Lung (tissue), 12 donors: Measurements from ENCODE around the gene STRIP2. TPM values are rescaled to one million over a fixed set of nuclear protein-coding genes. Genes with fewer than 3 reads are reported as not detected.
A peak's percentile ranks its signal among the peaks of the same experiment; 100 is the strongest.

ENCODE experiments used
- ATAC-seq: fragments of 200-7000 bp; cut with Tn5 transposase; one replicate; pipeline ENCODE4 v1.9.1; 2020; ENCODE audit warnings: moderate number of reproducible peaks; ENCODE audit not compliant: insufficient read depth, low FRiP score
- DNase-seq, 3 donors: peaks; one replicate each; pipeline ENCODE4 v3.0.0-alpha.2; 2013 to 2017
- H3K27ac ChIP-seq, 2 donors: one replicate each; pipeline ENCODE4 v1.5.1; 2013; ENCODE audit warnings: mild to moderate bottlenecking in 2 of 2, moderate library complexity in 2 of 2, control low read depth in 1 of 2, inconsistent platforms in 1 of 2, low read depth in 1 of 2, low read length in 1 of 2
- H3K27me3 ChIP-seq, 3 donors: one replicate each; pipeline ENCODE4 v1.5.1; 2013; ENCODE audit warnings: low read length in 2 of 3; ENCODE audit not compliant: control insufficient read depth in 3 of 3, insufficient read depth in 3 of 3
- H3K36me3 ChIP-seq, 4 donors: one replicate each; pipeline ENCODE4 v1.5.1; 2013; ENCODE audit warnings: low read length in 4 of 4, mild to moderate bottlenecking in 1 of 4, moderate library complexity in 1 of 4; ENCODE audit not compliant: control insufficient read depth in 4 of 4, insufficient read depth in 4 of 4
- H3K4me1 ChIP-seq, 5 donors: one replicate each; pipeline ENCODE4 v1.5.1; 2013; ENCODE audit warnings: low read length in 5 of 5, mild to moderate bottlenecking in 2 of 5, moderate library complexity in 1 of 5; ENCODE audit not compliant: control insufficient read depth in 5 of 5, insufficient read depth in 5 of 5
- H3K4me3 ChIP-seq: one replicate; pipeline ENCODE4 v1.5.1; 2013; ENCODE audit warnings: mild to moderate bottlenecking, control low read depth, moderate library complexity
- H3K9ac ChIP-seq, 2 donors: one replicate each; pipeline ENCODE4 v1.5.1; 2013; ENCODE audit warnings: low read length in 2 of 2, control low read depth in 1 of 2; ENCODE audit not compliant: insufficient read depth in 1 of 2
- H3K9me3 ChIP-seq, 4 donors: one replicate each; pipeline ENCODE4 v1.5.1; 2013; ENCODE audit warnings: low read length in 3 of 4, mild to moderate bottlenecking in 1 of 4, moderate library complexity in 1 of 4; ENCODE audit not compliant: control insufficient read depth in 4 of 4, insufficient read depth in 3 of 4
- WGBS, 2 donors: extraction: QIAGEN DNeasy Blood & Tissue Kit; methylation state at CpG; one replicate each; pipeline ENCODE4 v1.1.7; 2013; 5-methylcytosine and 5-hydroxymethylcytosine counted together
- polyA plus RNA-seq, 2 donors: library from polyadenylated mRNA; stranded (reverse); fragments of 200-250 nt; gene quantifications; one replicate each; pipeline ENCODE4 v1.2.1, GENCODE V29; 2013
- total RNA-seq, 2 donors: library from RNA; depleted of rRNA in 1 of 2; stranded (reverse); fragments of >200 nt in 1 of 2; gene quantifications; one replicate each; pipeline ENCODE4 v1.2.1, GENCODE V29; 2014 to 2021
- TF ChIP-seq, protein P1 (sequence below): IDR thresholded peaks from 2 replicates; pipeline ENCODE4 v1.5.1; 2012; ENCODE audit warnings: mild to moderate bottlenecking; ENCODE audit errors: control extremely low read depth, extremely low read depth
- donor health status: control.
- donor health status: control.
- donor health status: Bipolar disorder and iron deficiency.
- donor health status: healthy.
- donor health status: DM: yes; HTN: yes; CAD: no.

Gene STRIP2
- total and polyA plus RNA-seq, 4 donors = 1.1 to 2.1 (median 1.7) TPM

DNA sequence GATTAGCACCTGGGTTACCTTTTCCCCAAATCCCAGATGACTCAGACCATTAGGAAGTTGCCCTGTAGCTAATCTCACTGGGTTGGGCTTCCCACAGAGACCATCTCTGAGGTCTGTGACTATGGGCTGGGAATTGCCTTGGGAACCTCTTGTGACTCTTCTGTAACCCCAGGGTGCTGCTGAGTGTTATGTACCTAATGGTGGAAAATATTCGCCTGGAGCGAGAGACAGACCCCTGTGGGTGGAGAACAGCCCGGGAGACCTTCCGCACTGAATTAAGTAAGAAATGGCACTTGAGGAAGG, 20.0 kb downstream of the STRIP2 start:
- H3K4me1 ChIP-seq = peaks cover 0 to 7% (median 0%) of the 10 kb centered on the region in 5 donors
- 94 to 99% methylated on average over 4 of the region's 4 CpGs for WGBS, 2 donors
- no peak overlapping the region for H3K27ac ChIP-seq
- H3K4me3 ChIP-seq = no peak overlapping the region
- no peaks in the 10 kb centered on the region for H3K27me3 ChIP-seq
- H3K36me3 ChIP-seq = peaks cover 0 to 16% (median 2%) of the 10 kb centered on the region in 4 donors
- DNase-seq (no peak), ATAC-seq (no peak)
- H3K9me3 ChIP-seq = peaks cover 0 to 3% (median under 1%) of the 10 kb centered on the region in 4 donors
- TF ChIP-seq, protein P1, sequence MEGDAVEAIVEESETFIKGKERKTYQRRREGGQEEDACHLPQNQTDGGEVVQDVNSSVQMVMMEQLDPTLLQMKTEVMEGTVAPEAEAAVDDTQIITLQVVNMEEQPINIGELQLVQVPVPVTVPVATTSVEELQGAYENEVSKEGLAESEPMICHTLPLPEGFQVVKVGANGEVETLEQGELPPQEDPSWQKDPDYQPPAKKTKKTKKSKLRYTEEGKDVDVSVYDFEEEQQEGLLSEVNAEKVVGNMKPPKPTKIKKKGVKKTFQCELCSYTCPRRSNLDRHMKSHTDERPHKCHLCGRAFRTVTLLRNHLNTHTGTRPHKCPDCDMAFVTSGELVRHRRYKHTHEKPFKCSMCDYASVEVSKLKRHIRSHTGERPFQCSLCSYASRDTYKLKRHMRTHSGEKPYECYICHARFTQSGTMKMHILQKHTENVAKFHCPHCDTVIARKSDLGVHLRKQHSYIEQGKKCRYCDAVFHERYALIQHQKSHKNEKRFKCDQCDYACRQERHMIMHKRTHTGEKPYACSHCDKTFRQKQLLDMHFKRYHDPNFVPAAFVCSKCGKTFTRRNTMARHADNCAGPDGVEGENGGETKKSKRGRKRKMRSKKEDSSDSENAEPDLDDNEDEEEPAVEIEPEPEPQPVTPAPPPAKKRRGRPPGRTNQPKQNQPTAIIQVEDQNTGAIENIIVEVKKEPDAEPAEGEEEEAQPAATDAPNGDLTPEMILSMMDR = no peak
- no peak overlapping the region for H3K9ac ChIP-seq

DNA sequence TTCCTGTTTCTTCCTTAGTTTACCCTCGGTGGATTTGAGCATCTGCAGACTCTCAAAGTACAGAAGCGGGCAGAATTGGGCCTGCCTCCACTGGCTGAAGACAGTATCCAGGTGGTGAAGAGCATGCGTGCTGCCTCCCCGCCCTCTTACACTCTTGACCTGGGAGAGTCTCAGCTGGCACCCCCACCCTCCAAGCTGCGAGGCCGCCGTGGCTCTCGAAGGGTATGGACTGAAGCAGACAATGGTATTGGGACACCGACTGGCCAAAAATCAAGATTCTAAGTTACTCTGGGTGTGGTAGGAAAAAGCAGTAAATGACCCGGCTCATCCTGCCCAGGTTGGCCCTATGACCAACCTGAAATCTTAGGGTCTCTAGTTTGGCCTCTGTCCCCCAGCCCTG, 22.2 kb downstream of the STRIP2 start:
- no peak for ATAC-seq
- DNase-seq = no peak
- Histone ChIP-seq H3K9ac (no peak overlapping the region), H3K27ac (no peak overlapping the region), H3K27me3 (no peaks in the 10 kb centered on the region), H3K9me3 (no peaks in the 10 kb centered on the region), H3K4me3 (no peak overlapping the region), H3K36me3 (peaks cover 0 to 23% (median 0%) of the 10 kb centered on the region in 4 donors), H3K4me1 (peaks cover 0 to 7% (median 0%) of the 10 kb centered on the region in 5 donors)
- WGBS, 2 donors = 94 to 96% methylated on average over 10 of the region's 10 CpGs
- TF ChIP-seq, protein P1 = no peak

DNA sequence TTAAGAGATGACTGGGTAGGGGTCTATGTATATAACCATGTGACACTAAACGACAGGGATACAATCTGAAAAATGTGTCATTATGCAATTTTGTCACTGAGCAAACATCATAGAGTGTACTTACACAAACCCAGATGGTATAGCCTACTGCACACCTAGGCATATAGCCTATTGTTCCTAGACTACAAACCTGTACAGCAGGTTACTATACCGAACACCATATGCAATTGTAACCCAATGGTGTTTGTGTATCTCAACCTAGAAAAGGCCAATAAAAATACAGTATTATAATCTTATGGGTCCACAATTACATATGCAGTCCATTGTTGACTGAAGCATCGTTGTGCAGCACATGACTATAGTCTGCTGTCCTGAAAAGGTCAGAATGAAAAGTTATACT, 22.9 kb downstream of the STRIP2 start:
- peak in 1 of 3 donors; percentile 3 for DNase-seq
- Histone ChIP-seq H3K27me3 (no peaks in the 10 kb centered on the region), H3K36me3 (peaks cover 0 to 23% (median 0%) of the 10 kb centered on the region in 4 donors), H3K4me3 (no peak overlapping the region), H3K9me3 (no peaks in the 10 kb centered on the region), H3K4me1 (peaks cover 0 to 7% (median 0%) of the 10 kb centered on the region in 5 donors), H3K27ac (no peak overlapping the region), H3K9ac (no peak overlapping the region)
- TF ChIP-seq, protein P1 = no peak
- WGBS, 2 donors = 87 to 91% methylated on average over 3 of the region's 3 CpGs
- no peak for ATAC-seq

DNA sequence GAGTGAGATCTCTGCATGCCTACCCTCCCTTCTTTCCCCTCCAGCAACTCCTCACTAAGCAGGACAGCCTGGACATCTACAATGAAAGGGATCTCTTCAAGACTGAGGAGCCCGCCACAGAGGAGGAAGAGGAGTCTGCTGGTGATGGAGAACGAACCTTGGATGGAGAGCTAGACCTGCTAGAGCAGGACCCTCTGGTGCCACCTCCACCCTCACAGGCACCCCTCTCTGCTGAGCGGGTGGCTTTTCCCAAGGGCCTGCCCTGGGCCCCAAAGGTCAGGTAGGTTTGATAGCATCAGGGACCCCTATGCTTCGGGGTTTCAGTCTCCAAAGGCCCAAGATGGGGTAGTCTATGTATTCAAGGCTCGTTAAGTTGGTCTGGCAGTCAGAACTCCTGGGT, 23.9 kb downstream of the STRIP2 start:
- H3K4me3 ChIP-seq = no peak overlapping the region
- TF ChIP-seq, protein P1 = no peak
- H3K36me3 ChIP-seq = peaks cover 0 to 25% (median 0%) of the 10 kb centered on the region in 4 donors
- no peak for DNase-seq
- 97 to 100% methylated on average over 5 of the region's 5 CpGs for WGBS, 2 donors
- H3K9ac ChIP-seq = no peak overlapping the region
- no peak for ATAC-seq
- peaks cover 0 to 2% (median 0%) of the 10 kb centered on the region in 5 donors for H3K4me1 ChIP-seq
- H3K9me3 ChIP-seq = no peaks in the 10 kb centered on the region
- no peak overlapping the region for H3K27ac ChIP-seq
- no peaks in the 10 kb centered on the region for H3K27me3 ChIP-seq
